Heart right ventricle (tissue), 16 donors: ENCODE data around the gene SSC5D. TPM values are rescaled to one million over a fixed set of nuclear protein-coding genes. Genes with fewer than 3 reads are reported as not detected.

Source experiments
- ATAC-seq, 8 donors: fragments of 200-7000 bp; cut with Tn5 transposase; one replicate each; pipeline ENCODE4 v1.9.1; 2020; ENCODE audit warnings: mild to moderate bottlenecking in 8 of 8, moderate library complexity in 8 of 8, moderate number of reproducible peaks in 1 of 8
- DNase-seq, 2 donors: peaks; one replicate each; pipeline ENCODE4 v3.0.0-alpha.2; 2020
- H3K27ac ChIP-seq, 10 donors: fragments of 200-600 bp; sonication (generic) in 2 of 10; one replicate each; pipeline versions ENCODE4 v1.5.0 to v1.8.0; 2020 to 2022; ENCODE audit warnings: mild to moderate bottlenecking in 3 of 10
- H3K27me3 ChIP-seq, 7 donors: fragments of 200-600 bp; one replicate each; pipeline ENCODE4 v1.8.0; 2021 to 2022; ENCODE audit warnings: mild to moderate bottlenecking in 2 of 7
- H3K36me3 ChIP-seq, 9 donors: fragments of 200-600 bp; sonication (generic) in 1 of 9; one replicate each; pipeline versions ENCODE4 v1.5.0 to v1.8.0; 2020 to 2022; ENCODE audit warnings: mild to moderate bottlenecking in 2 of 9
- H3K4me1 ChIP-seq, 9 donors: fragments of 200-600 bp; sonication (generic) in 1 of 9; one replicate each; pipeline versions ENCODE4 v1.5.0 to v1.8.0; 2020 to 2022; ENCODE audit warnings: mild to moderate bottlenecking in 4 of 9
- H3K4me3 ChIP-seq, 10 donors: fragments of 200-600 bp; sonication (generic) in 2 of 10; one replicate each; pipeline versions ENCODE4 v1.5.0 to v1.8.0; 2020 to 2022; ENCODE audit warnings: mild to moderate bottlenecking in 7 of 10, moderate library complexity in 2 of 10
- H3K9me3 ChIP-seq, 11 donors: fragments of 200-600 bp in 10 of 11; sonication (generic) in 2 of 11; one replicate each; pipeline versions ENCODE4 v1.5.0 to v1.8.0; 2013 to 2022; ENCODE audit warnings: mild to moderate bottlenecking in 2 of 11, control low read depth in 1 of 11, moderate library complexity in 1 of 11
- WGBS, 2 donors: extraction: QIAGEN DNeasy Blood & Tissue Kit; methylation state at CpG; one replicate each; pipeline ENCODE4 v1.1.7; 2013; ENCODE audit warnings: inconsistent platforms in 1 of 2; 5-methylcytosine and 5-hydroxymethylcytosine counted together
- intact Hi-C, 10 donors: fragments of 100-400 bp; cut with DNase I; formaldehyde crosslinking; loops; one replicate each; pipeline versions ENCODE4 v1.11.1 to v1.14.2; 2022
- polyA plus RNA-seq, 2 donors: library from polyadenylated mRNA; stranded (reverse); fragments of 200-250 nt; gene quantifications; one replicate each; pipeline ENCODE4 v1.2.3, GENCODE V29; 2013
- total RNA-seq, 10 donors: library from RNA; stranded (reverse); fragmentation: NEBNext Ultra II Directional in 3 of 10; extraction: Animal tissue kit (Norgen Biotek cat#: 25700) in 3 of 10; gene quantifications; one replicate each; pipeline versions ENCODE4 v1.2.1 to v1.2.4, GENCODE V29; 2021 to 2023
- TF ChIP-seq, protein P1 (sequence below), 9 donors: fragments of 200-600 bp; sonication (generic) in 2 of 9; IDR thresholded peaks; one replicate each; pipeline versions ENCODE4 v1.5.0 to v1.8.0; 2021 to 2022; ENCODE audit warnings: antibody characterized with exemption in 9 of 9, mild to moderate bottlenecking in 5 of 9, moderate library complexity in 1 of 9
- donor health status: Arrhythmogenic right ventricular cardiomyopathy.
- donor health status: ischemic (EF 13 %, LVEDD 7.1; RV severe dilation, severe dysfunction).
- donor health status: healthy with polysubstance abuse.
- donor health status: DM: no; HTN: yes; CAD: no.
- donor health status: DM: no; HTN: no; CAD: no.
- donor health status: ischemic (EF 25% LVEDD 6.9; RV normal size, moderate dysfunction).
- donor health status: ischemic (EF 25% LVEDD 5.7; RV mildly dilated, moderate dysfunction).
- donor health status: healthy.
- donor health status: DM: yes; HTN: yes; CAD: no.
- donor health status: Ischemic cardiomyopathy.
- donor health status: ischemic (EF 35%, LVEDD 5.7; RV mildly dilated, moderate dysfunction).
- donor health status: nonischemic (EF 11% LVEDD 7.7; RV severe dilation, severe dysfunction).
- donor health status: DM: yes; HTN: yes; CAD: no.
- donor health status: PGD.
- donor health status: ischemic (EF 29% LVEDD 5.4; RV normal size, mild dysfunction).
- donor health status: nonischemic (EF 23%, LVEDD 6.1; RV moderate dilation, normal function).

The SSC5D gene
- total and polyA plus RNA-seq, 12 donors: 0.72 to 6.5 (median 3.6) TPM

DNA sequence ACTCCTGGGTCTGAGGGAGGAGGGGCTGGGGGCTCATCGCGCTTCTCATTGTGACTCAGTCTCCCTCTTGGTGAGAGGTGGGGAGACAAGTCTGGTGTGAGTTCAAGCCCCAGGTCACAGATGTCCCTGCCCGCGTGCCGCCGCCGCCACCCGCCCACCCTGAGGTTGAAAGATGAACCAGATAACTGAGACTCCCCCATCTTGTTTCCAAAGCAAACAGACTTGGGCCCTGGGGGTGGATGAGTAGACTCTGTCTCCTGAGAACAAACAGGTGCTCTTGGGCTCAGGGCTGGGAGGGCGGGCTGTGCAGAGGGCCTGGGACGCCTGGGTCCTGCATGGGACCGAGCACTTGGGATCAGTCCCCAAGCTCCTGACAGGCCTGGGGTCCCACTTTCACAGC is 48.1 kb downstream of the SSC5D start:
- no peak overlapping the region for H3K27ac ChIP-seq
- intact Hi-C loops: no loop called here
- no peaks in the 10 kb centered on the region for H3K9me3 ChIP-seq
- no peaks in the 10 kb centered on the region for H3K36me3 ChIP-seq
- ATAC-seq (peak in 1 of 8 donors; percentile 5), DNase-seq (no peak)
- TF ChIP-seq, protein P1, sequence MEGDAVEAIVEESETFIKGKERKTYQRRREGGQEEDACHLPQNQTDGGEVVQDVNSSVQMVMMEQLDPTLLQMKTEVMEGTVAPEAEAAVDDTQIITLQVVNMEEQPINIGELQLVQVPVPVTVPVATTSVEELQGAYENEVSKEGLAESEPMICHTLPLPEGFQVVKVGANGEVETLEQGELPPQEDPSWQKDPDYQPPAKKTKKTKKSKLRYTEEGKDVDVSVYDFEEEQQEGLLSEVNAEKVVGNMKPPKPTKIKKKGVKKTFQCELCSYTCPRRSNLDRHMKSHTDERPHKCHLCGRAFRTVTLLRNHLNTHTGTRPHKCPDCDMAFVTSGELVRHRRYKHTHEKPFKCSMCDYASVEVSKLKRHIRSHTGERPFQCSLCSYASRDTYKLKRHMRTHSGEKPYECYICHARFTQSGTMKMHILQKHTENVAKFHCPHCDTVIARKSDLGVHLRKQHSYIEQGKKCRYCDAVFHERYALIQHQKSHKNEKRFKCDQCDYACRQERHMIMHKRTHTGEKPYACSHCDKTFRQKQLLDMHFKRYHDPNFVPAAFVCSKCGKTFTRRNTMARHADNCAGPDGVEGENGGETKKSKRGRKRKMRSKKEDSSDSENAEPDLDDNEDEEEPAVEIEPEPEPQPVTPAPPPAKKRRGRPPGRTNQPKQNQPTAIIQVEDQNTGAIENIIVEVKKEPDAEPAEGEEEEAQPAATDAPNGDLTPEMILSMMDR (IDR thresholded peaks at IDR 0.05): no peak
- WGBS, 2 donors: 94 to 97% methylated on average over 10 to 11 of the region's 11 CpGs
- H3K27me3 ChIP-seq: no peaks in the 10 kb centered on the region
- H3K4me3 ChIP-seq: no peak overlapping the region
- H3K4me1 ChIP-seq: no peaks in the 10 kb centered on the region

DNA sequence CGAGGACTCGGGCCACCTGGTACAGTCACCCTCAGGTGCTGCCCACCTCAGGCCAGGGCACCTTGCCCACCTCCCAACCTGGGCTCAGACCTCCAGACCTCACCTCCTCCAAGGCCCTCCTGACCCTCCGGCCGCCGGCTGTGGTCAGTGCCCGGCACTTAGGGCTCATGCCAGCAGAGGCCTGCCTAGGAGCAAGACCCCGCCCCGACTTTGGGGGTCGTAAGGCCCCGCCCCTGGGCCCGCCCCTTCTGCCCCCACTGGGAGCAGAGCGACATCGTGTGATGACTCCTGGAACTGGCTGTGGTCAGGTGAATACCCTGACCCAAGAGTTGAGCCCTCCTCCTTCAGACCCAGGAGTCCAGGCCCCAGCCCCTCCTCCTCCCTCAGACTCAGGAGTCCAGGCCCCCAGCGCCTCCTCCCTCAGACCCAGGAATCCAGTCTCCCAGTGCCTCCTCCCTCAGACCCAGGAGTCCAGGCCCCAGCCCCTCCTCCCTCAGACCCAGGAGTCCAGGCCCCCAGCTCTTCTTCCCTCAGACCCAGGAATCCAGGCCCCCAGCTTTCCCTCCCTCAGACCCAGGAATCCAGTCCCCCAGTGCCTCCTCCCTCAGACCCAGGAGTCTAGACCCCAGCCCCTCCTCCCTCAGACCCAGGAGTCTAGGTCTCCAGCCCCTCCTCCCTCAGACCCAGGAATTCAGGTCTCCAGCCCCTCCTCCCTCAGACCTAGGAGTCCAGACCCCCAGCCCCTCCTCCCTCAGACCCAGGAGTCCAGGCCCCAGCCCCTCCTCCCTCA is 48.9 kb downstream of the SSC5D start, which contains the start of gene SBK2:
Gene SBK2, minus strand, starts transcription at position 183 of the 790 bp plus-strand sequence. CDS start 839 bp downstream, outside the sequence.
- 17 to 29% methylated on average over 11 to 14 of the region's 14 CpGs for WGBS, 2 donors
- H3K4me3 ChIP-seq: no peak within 1 kb of the TSS
- no peak within 1 kb of the TSS for H3K27ac ChIP-seq
- ATAC-seq (peak in 4 of 8 donors; percentile 4 to 49 (median 23)), DNase-seq (no peak)
- H3K9me3 ChIP-seq: no peaks in the 10 kb centered on the region
- no peaks in the 10 kb centered on the region for H3K4me1 ChIP-seq
- intact Hi-C loops: no loop called here
- H3K27me3 ChIP-seq: no peaks in the 10 kb centered on the region
- TF ChIP-seq, protein P1 (IDR thresholded peaks at IDR 0.05): peak in 4 of 9 donors; percentile 15 to 23 (median 21)
- H3K36me3 ChIP-seq: no peaks in the 10 kb centered on the region

DNA sequence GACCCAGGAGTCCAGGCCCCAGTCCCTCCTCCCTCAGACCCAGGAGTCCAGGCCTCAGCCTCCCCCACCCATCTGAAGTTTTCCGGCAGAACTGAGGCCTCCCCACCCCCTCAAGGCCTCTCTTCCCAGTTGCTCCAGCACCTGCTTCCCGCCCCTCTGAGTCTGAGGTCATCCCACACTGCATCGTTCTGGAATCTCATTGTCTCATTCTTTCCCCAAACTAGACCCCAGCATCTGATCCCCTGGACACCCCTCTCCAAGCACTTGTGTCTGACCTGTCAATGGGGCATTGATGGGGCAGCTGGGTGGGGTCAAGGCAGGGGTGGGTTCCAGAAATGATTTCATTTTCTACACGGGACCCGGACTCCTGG is 49.5 kb downstream of the SSC5D start:
- TF ChIP-seq, protein P1 (IDR thresholded peaks at IDR 0.05): no peak
- no peak for ATAC-seq
- intact Hi-C loops: no loop called here
- H3K9me3 ChIP-seq: no peaks in the 10 kb centered on the region
- no peak overlapping the region for H3K4me3 ChIP-seq
- no peaks in the 10 kb centered on the region for H3K36me3 ChIP-seq
- no peak for DNase-seq
- 57 to 61% methylated on average over 5 of the region's 5 CpGs for WGBS, 2 donors
- no peaks in the 10 kb centered on the region for H3K4me1 ChIP-seq
- no peaks in the 10 kb centered on the region for H3K27me3 ChIP-seq
- H3K27ac ChIP-seq: no peak overlapping the region

DNA sequence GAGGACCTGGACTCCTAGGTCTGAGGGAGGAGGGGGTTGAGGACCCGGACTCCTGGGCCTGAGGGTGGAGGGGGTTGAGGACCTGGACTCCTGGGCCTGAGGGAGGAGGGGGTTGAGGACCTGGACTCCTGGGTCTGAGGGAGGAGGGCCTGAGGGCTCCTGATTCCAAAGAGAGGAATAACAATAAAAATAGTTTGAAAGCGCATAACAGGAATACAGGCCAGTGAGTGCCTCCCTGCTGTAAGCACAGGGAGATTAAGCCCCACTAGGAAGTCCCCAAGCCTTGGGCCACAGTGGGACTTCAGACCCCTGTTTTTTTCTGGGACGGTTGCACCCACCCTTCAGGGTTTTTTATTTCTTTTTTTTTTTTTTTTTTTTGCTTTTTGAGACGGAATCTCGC is 49.9 kb downstream of the SSC5D start:
- TF ChIP-seq, protein P1 (IDR thresholded peaks at IDR 0.05): no peak
- intact Hi-C loops: no loop called here
- DNase-seq (no peak), ATAC-seq (no peak)
- Histone ChIP-seq H3K27me3 (no peaks in the 10 kb centered on the region), H3K27ac (no peak overlapping the region), H3K36me3 (no peaks in the 10 kb centered on the region), H3K4me3 (no peak overlapping the region), H3K4me1 (no peaks in the 10 kb centered on the region), H3K9me3 (no peaks in the 10 kb centered on the region)
- 85 to 86% methylated on average over 5 of the region's 5 CpGs for WGBS, 2 donors
